HG03342 (cell line): ENCODE results near the gene ABTB1.
A peak's percentile ranks its signal among the peaks of the same experiment; 100 is the strongest.
"Not testable (repeated sequence)": the region's sequence is repeated elsewhere in the genome, so short reads cannot be mapped to it uniquely, and the experiment has no call there.

ENCODE experiments used
- ATAC-seq: cut with Tn5 transposase; IDR thresholded peaks from one replicate; pipeline ENCODE4 v1.9.1; 2021; ENCODE audit warnings: mild to moderate bottlenecking, moderate library complexity; ENCODE audit not compliant: unreplicated experiment

ABTB1 gene

GRCh38 chr3:127647845-127648204 lies 24.9 kb upstream of the ABTB1 start:
- ATAC-seq: no peak

DNA sequence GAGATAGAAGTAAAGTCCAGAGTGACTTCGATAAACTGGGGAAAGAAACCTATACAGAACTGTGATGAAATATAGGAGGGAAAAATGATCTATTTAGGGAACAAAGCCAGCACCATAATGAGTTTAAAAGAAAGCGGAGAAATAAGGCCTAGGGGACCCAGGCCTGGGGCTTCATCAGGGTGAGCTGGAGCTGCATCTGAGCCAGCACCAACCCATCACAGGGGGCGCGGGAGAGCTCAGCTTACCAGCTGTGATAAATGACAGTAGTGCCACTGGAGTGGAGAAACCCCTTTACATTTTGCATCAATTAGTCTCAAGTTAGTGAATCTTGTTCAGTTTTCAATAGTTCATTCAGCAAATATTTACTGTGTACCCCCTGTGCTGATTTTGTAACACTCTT lies 22.5 kb upstream of the ABTB1 start:
- no peak for ATAC-seq

- no peak for ATAC-seq
Observed at GRCh38 chr3:127651516-127652172, 21.1 kb upstream of the ABTB1 start.

GRCh38 chr3:127652246-127652995 lies 20.3 kb upstream of the ABTB1 start:
- peak; percentile 47 for ATAC-seq

DNA sequence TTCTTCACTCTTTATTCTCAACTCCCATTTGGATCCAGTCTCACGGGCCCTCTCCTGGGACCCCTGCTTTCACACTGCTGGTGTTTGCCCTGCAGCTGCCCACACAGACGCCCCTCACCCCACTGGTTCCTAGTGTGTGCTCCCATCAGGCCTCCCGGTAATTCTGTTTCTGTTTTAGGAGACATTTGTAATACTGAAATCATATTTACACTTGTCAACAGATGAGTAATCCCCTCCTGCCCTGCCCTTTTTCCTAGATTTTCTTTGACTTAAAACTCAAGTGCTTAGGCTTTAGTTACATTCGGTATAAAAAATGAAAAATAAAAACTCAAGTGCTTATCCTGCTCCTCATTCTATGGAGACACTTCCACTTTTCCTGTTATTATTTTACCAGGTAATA lies 18.4 kb upstream of the ABTB1 start:
- ATAC-seq: no peak

GRCh38 chr3:127654993-127655392 lies 17.8 kb upstream of the ABTB1 start:
- not testable (repeated sequence) for ATAC-seq

DNA sequence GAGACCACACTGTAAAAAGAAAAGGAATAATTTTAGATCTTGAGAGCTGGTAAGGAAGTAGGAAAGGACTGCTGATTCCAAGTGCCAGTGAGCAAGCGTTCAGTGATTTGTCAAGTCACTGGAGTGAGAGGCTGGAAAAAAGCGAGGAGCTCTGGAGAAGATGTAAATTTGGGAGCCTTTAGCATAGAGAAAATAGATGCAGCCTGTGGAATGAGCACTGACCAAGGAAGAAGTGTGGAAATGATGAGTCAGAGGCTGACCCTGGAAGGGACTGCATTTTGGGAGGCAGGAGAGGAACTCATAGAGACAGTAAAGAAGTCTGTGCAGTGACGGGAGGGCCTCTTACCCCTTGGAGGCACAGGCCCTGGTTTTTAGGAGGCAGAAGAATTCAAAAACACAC lies 17.1 kb upstream of the ABTB1 start:
- ATAC-seq: no peak

DNA sequence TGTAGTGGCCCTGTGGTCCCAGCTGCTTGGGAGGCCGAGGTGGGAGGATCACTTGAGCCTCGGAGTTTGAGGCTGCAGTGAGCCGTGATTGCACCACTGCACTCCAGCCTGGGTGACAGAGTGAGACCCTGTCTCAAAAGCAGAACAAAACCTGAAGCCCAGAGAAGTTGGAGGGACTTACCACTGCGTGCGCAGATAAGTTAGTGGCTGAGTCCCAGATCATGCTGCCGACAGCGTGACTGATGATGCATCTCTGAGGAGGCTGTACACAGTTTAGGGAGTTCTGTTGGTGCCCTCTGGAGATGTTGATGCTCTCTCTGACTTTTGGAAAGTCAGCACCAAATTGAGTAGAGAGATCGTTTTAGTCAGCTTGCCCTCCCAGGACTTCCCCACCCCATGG lies 15.8 kb upstream of the ABTB1 start:
- no peak for ATAC-seq

- ATAC-seq: no peak
Observed at GRCh38 chr3:127658234-127658633, 14.5 kb upstream of the ABTB1 start.

DNA sequence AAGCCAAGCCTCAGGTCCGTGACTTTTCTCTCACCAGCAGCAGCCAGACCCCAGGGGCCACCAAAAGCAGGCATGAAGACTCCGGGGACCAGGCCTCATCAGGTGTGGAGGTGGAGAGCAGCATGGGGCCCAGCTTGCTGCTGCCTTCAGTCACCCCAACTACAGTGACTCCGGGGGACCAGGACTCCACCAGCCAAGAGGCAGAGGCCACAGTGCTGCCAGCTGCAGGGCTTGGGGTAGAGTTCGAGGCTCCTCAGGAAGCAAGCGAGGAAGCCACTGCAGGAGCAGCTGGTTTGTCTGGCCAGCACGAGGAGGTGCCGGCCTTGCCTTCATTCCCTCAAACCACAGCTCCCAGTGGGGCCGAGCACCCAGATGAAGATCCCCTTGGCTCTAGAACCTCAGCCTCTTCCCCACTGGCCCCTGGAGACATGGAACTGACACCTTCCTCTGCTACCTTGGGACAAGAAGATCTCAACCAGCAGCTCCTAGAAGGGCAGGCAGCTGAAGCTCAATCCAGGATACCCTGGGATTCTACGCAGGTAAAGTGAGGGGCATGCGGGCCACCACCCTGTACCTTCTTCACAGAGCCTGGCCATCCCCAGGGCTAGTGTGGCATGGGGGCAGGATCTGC lies 12.0 kb upstream of the ABTB1 start:
- ATAC-seq: no peak

- ATAC-seq: no peak
Observed at GRCh38 chr3:127661600-127661999, 11.2 kb upstream of the ABTB1 start.

DNA sequence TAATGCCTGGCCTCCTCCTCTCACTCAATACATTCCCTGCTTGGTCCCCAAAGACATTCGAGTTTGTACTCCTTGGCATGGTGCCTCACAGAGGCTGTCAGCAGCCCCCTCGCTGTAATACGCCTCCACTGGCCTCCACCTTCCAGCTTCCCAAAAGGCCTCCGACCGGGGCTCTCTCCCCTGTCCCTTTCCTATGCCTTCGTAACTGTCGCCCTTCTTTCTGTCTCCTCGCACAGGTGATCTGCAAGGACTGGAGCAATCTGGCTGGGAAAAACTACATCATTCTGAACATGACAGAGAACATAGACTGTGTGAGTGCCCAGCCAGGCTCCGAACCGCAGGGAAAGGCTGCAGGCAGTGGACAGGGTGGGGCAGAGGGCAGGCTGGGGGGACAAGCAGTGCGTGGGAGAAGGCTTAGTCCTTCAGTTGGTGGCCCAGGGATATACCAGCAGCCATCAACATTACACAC lies 10.7 kb upstream of the ABTB1 start:
- no peak for ATAC-seq

DNA sequence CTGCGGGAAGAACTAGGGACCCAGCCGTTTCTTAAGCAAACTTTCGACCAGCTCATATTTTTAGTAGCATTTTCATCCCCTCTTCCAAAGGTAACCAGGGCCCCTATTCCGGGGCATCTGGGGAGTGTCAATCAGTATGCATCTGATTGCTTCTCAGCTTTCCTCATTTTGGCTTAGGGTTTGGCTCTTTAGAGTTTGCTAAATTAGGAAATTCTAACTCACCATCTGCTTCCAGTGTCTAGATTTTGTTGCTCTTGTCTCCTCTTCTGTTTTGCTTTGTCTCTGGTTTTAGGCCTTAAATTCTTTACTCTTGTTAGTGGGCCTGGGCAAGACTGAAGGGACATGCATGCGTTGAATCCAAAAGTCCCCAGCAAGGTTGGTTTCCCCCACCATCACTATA lies 9.6 kb upstream of the ABTB1 start:
- no peak for ATAC-seq

DNA sequence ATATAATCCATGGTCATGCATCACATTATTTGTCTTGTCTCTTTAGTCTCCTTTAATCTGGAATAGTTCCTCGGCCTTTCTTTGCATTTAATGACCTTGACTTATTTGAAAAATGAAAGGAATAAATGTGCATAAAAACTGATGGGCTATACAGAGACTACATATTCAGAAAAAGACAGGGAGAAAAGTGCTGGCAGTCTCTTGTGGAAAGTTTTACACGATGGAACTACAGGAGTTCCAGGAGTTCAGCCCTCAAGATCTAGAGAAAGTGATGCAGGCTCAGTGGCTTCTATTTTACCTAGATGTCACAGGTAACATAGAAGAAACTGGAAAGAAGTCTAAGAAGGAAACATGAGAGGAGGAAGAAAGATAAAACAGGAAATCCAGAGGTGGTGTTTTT lies 7.6 kb upstream of the ABTB1 start:
- ATAC-seq: no peak

DNA sequence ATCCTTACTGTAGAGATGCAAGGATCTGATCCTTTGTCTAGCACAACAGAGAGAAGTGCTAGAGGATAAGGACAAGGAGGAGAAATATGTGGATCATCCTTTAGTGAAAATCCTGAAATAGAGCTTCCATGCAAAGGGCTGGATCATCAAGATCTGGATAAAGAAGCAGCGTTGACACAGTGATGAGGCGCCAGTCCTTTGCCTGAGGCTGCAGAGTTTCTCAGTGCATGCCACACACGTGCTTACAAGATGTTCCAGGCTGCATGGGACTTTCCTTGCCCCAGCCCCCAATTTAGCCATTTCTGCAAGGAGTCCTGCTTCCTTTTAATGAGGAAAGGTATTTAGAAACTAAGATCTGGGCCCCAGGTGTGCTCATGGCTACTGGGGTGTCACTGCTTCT lies 7.2 kb upstream of the ABTB1 start:
- ATAC-seq: no peak

- ATAC-seq: no peak
Observed at GRCh38 chr3:127666676-127667075, 6.1 kb upstream of the ABTB1 start.

- no peak for ATAC-seq
Observed at GRCh38 chr3:127667119-127667681, 5.6 kb upstream of the ABTB1 start.

DNA sequence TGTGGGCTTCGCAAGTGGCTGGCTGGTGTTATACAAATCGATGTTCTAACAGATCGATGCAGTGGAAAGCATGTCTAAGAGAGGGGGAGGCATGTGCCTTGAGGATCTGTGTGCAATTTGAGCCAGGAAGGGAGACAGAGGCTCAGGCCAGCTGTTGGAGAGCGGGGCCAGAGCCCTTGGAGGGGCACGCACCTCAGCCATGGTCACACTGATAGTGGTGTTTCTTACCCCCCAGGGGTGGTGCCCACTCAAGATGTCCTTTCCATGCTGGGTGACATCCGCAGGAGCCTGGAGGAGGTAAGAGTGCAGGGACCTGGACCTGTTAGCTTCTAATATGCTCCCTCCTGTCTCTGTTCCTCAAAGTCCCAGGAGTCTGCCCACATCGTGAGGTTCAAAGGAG lies 3.8 kb upstream of the ABTB1 start:
- ATAC-seq: no peak

DNA sequence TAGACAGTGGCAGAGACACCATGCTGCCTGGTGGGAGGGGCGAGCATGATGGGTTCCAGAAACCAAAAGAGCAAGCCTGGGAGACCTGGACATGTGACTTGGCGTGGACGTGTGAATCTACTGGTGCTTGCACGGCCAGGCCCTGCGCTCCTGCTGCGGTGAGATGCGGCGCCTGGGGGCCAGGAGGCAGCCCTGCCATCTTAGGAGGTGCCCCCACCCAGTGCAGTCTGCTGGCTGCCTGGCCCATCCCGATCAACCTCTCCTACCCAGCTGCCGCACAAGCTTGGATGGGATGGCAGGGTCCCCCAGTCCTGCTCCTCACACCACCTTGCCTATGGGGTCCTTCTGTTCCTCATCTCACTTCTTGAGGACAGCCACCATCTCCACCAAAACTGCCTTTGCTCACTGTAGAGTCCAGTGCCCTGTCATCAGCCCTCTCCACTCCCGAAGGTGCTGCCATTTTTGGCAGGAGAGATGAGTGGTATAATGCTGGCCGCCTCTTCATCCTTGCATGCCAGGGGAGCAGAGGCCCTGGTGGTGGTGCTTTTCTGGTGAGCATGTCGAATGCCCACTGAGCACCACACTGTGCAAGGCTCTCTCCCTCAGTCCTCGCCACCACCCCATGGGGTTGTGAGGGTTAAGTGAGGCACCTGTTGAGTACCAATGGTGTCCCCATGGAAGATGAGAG lies 3.1 kb upstream of the ABTB1 start:
- ATAC-seq: no peak

GRCh38 chr3:127670229-127670559 lies 2.6 kb upstream of the ABTB1 start:
- no peak for ATAC-seq

GRCh38 chr3:127670761-127671522 lies 1.8 kb upstream of the ABTB1 start:
- no peak for ATAC-seq
